DMS 273 (cell line): ENCODE data around the gene VSX1.

Experiments
- DNase-seq: peaks from one replicate; lab custom pipeline; 2025; ENCODE audit not compliant: unreplicated experiment; lab: John Stamatoyannopoulos, UW

Gene VSX1

DNA sequence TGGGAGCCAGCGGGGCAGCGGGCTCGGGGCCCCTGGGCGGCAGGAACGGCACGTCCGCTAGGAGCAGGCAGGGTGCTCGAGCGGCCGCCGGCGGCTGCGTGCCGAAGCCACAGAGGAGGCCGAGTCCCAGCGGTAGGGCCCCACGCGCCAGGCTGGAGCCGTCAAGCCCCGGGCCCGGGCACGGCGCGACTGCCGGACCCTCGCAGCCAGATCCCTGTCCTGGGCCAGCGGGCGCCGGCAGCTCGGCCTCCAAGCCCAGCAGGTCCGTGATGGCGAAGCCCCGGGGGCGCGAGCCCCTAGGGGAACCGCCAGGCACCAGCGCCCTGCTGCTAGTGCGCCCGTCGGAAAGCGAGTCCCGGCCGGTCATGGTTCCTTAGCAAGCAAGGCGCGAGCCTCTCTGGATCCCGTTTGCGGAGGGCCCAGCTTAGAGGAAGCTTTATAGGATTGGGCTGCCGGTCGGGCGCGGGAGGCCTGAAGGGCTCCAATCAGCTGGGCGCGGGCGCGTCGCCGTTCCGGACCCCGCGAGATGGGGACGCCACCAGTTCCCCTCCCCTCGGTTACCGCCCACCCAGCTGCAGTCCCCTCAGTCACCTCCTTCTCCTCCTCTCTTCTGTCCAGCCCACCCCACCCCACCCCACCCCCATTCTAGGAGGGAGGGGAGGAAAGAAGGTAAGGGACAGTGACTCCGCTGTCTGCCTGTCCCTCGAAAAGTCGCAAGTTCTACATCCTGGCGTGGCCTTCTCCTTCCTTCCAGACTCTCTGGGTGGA lies at the start of gene VSX1:
Gene VSX1 (minus strand): TSS at position 412 of the 768 bp plus-strand sequence. CDS start 45 bp downstream, at position 367.
- peak; percentile 66 for DNase-seq

- no peak for DNase-seq
Measured at GRCh38 chr20:25129908-25130307, 48.0 kb upstream of the VSX1 start.

DNA sequence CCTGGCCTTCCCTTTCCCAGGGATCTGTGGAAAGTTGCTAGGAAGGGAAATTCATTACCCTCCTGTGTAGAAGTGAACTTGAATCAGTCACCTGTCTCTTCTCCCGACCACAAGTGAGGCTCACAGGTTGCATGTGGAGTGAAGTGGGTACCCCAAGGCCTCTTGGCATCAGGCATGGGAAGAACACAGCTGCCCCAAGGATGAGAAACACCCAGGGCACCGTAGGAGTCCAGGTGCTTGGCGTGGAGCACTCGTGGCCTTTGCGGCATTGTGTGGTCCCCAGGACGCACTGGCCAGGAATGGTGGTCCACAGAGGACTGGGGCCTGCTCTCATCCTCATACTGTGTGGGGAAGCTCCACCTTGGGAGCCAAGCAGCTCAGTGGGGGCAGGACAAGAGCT lies 47.5 kb upstream of the VSX1 start:
- DNase-seq, result no peak

DNA sequence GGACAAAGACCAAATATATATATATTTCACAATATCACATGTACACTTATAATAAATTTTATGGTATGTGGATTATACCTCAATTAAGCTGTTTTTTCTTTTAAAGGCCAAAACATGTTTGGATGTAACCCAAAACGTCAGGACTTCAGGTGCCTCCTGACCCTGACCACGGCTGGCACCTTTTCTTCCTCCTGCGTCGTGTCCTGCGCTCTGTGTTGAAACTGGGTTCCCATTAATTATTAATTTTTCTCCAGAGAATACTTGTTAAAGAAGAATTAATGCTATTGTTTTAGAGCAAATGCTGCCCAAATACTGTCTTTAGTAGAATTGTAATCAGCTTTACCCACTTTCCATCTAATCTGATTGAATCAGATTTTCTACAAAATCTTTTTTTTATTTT lies 46.7 kb upstream of the VSX1 start:
- no peak for DNase-seq

DNA sequence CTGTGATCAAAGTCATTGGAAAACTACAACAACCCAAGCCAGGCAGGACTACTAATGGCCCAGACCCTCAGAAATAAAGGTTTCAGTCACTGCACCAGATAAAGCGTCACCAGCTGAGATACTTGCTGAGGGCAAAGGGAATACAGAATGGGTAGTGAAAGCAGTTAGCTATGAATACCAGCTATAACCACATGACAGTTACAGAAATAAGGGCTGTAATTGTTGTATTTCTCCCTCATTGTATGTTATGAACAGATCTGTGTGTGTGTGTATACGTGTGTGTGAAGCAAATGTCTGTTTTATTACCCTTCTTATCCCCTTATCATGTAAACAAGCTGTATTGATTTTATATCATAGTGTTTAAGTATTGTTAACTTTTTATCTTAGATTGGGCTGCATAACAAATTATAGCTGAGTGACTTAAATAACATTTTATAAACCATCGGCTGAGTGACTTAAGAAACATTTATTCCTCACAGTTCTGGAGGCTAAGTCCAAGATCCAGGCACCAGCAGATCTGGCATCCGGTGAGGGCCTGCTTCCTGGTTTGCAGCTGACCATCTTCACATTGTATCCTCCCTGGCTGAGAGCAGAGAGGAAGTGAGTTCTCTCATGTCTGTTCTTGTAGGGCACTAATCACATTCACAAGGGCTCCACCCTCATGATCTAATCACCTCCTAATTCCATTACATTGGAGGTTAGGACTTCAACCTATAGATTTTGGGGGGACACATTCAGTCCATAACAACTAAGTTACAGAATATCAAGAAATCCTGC lies 46.0 kb upstream of the VSX1 start:
- no peak for DNase-seq

DNA sequence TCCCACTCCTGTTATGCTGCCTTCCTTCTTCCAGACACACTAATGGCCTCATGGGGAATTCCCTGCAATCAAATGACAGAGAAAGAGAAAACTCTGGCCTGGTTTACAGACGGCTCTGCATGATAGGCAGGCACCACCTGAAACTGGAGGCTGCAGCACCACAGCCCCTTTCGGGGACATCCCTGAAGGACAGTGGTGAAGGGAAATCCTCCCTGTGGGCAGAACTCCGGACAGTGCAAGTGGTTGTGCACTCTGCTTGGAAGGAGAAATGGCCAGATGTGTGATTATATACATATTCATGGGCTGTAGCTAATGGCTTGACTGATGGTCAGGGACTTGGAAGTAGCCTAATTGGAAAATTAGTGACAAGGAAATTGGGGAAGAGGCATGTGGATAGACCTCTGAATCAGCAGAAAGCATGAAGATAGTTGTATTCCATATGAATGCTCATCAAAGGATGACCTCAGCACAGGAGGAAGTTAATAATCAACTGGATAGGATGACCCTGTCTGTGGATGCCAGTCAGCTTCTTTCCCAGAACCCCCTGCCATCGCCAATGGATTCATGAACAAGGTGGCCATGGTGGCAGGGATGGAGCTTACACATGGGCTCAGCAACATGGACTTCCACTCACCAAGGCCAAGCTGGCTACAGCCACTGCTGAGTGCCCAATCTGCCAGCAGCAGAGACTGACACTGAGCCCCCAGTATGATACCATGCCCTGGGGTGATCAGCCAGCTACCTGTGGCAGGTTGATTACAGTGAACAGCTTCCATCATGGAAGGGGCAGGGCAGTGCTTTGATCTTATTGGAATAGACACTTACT lies 44.5 kb upstream of the VSX1 start:
- DNase-seq, result no peak

DNA sequence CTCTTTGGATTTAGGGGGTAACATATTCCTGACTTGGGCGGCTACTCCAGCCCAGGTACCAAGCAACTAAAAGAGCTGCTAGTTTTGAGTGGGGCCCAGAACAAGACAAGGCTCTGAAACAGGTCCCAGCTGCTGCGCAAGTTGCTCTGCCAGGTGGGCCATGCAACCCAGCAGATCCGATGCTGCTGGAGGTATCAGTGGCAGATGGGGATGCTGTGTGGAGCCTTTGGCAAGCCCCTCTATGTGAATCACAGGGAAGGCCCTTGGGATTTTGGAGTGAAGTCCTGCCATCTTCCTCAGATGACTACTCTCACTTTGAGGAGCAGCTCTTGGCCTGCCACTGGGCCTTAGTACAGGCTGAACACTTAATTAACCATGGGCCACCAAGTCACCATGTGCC lies 43.7 kb upstream of the VSX1 start:
- DNase-seq, result peak; percentile 61

DNA sequence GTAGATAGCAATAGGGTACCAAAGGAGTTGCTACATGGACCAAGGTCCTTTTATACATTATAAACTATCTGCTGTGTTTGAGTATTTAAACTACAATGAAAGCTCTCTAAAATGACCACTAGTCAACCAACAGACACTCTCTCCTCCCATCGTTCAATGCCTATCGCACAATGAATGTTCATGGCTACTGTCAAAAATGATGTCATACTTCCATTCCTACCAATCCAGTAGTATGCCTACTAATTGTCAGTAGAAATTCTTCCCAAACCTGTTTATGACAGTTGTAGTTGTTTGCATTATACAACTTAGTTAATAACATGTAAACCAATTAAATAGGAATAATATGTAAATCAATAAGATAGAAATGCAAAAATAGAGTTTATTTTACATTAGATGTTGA lies 39.0 kb upstream of the VSX1 start:
- no peak for DNase-seq

- DNase-seq, result no peak
Measured at GRCh38 chr20:25120457-25120856, 38.5 kb upstream of the VSX1 start.

- DNase-seq, result no peak
Measured at GRCh38 chr20:25118529-25118928, 36.6 kb upstream of the VSX1 start.

- DNase-seq, result no peak
Measured at GRCh38 chr20:25117990-25118389, 36.0 kb upstream of the VSX1 start.

GRCh38 chr20:25116739-25117458 lies 35.0 kb upstream of the VSX1 start:
- DNase-seq, result no peak

DNA sequence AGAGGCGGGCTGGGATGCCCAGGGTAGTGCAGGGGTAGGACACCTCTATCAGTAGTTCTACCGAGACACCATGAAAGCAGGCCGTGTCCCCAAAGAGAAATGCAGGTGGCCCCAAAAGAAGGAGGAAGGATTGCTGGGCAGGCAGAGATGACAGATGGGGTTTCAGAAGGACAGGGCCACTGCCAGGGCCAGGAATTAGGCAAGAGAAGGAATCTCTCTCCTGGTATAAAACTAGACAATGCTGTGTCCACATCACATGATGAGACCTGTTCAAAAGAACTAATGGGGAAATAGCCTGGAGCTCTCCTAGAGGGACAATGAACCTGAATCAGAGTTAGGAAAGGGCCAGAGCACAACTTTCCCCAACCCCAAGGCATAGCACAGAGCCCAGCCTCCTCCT lies 21.6 kb upstream of the VSX1 start:
- DNase-seq, result no peak

- DNase-seq, result no peak
Measured at GRCh38 chr20:25100914-25101313, 19.0 kb upstream of the VSX1 start.

- no peak for DNase-seq
Measured at GRCh38 chr20:25099601-25100140, 17.7 kb upstream of the VSX1 start.

- DNase-seq, result no peak
Measured at GRCh38 chr20:25097498-25097897, 15.6 kb upstream of the VSX1 start.

GRCh38 chr20:25090492-25091429 lies 8.8 kb upstream of the VSX1 start:
- peak; percentile 91 for DNase-seq

DNA sequence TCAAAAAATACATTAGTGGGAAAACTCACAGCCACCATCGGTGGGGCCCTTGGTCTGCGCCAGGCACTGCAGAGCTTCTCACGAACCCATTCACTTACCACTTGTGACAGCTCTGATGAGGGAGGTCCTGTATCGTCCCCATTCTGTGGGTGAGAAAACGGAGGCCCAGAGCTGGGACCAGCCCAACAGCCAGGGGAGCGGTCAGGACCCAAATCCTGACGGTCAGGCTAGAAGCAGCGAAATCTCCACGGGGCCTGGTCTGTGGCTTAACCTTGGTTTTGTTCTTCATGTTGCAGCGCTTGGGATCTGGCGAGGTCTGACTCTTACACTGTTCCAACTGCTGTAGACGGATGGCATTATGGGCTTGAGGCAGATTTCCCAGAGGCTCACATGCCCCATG lies 7.7 kb upstream of the VSX1 start:
- no peak for DNase-seq

GRCh38 chr20:25089096-25089495 lies 7.2 kb upstream of the VSX1 start:
- DNase-seq, result no peak

- no peak for DNase-seq
Measured at GRCh38 chr20:25088267-25088666, 6.3 kb upstream of the VSX1 start.
